NOMO-1 treated with DMSO at 0.1 percent for 48 hours (cell line): Measurements from ENCODE around the gene EPHA2.
A peak's percentile ranks its signal among the peaks of the same experiment; 100 is the strongest.

Source experiments
- DNase-seq: peaks from one replicate; lab custom pipeline; 2025; ENCODE audit not compliant: unreplicated experiment; lab: John Stamatoyannopoulos, UW

Gene EPHA2

GRCh38 chr1:16184557-16185303 is 28.9 kb upstream of the EPHA2 start:
- no peak for DNase-seq

DNA sequence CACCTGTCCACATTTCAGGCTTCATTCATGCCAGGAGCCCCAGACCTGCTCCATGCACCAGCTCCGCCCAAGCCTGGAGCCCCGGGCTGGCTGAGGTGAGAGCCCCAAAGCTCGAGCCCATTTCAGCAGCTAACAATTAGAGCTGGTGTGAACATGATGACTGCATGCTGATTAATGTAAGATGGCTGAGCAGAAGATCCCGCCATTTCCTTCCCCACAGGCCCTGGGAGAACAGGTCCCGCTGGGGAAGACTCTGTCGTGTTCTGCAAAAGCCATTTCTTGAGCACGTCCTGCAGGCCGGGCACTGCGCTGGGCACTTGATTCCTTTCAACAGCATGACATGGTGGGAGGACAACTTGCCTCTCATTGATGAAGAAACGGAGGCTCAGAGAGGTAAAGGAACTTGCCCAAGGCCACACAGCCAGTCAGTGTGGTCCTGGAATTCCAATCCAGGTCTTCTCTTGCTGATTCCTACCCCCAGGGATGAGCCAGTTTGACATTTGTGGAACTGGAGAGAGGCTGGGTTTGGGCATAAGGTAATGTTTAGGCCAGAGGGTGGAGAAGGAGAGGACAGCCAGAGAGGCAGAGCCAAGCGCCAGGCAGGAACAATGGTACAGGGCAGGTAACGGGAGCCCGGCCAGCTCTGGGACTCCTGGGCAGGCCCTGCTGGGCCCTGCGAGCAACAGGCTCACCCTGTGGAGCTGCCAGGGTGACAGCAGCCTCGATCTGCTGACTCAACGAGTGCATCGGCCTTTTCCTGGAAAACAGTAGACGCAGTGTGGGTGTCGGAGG is 28.1 kb upstream of the EPHA2 start:
- no peak for DNase-seq

DNA sequence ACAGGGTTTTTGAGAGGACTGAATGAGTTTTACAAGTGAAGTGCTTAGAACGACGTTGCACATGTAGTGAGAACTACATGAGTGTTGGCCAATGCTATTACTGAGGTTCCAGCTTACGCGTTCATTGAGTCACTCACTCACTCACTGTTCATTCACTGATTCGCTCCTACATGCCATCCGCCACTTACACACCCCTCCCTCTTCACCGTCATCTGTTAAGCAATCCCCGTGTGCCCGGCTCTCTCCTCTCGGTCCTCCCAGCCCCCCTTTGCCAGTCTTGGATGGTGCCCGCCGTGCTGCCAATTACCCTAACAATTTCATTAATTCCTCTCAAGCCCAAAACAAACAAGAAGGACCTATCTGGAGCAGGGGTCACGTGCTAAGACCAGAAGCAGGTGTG is 27.3 kb upstream of the EPHA2 start:
- peak; percentile 55 for DNase-seq

DNA sequence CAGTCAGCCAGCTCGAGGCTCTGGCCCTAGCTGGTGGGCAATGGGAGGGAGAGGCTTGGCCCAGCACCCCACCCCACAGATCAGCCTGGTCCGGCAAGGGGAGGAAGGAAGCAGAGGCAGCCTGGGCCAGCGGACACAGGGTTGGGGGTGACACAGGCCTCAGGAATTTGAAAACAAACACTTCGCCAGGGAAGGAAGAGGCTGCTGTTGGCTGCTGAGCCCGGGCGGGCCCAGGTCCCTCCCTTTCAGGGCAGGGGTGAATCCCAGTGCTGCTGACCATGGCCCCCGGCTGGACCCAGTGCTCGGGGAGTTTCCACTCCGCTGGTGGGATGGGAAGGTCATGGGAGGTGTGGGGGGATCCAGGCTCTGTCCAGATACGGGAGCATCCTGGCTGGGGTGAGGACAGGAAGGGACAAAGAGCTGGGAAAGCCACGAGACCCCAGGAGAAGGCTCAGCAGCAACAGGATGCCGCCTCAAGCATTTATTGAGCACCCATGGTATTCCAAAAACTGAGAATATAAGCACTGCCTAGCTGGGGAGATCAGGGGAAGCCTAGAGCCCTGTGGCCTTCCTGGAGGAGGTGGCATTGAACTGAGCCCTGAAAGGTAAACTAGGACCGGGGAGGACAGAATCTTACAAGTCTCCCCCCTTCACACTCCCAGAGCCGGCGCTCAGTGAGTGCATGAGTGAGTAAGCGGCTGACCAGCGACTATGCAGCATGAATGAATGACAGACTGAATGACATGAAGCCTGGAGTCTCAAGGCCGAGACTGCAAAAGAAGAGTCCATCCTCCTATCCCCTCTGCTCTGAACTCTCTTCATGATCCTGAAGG is 26.2 kb upstream of the EPHA2 start:
- DNase-seq: no peak

DNA sequence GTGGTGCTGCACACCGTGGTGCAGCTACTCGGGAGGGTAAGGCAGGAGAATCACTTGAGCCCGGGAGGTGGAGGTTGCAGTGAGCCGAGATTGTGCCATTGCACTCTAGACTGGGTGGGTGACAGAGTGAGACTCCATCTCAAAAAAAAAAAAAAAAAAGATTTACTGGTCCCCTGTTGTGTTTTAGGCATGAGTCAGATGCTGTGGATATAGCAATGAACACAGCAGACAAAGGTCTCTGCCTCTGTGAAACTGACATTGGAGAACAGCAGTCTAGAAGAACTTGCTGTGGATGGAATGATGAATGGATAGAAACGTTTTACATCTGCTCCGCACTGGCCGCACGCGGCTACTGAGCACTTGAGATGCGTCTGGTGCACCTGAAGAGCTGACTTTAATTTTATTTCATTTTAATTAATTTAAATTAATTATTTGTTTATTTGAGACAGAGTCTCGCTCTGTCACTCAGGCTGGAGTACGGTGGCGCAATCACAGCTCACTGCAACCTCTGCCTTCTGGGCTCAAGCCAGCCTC is 24.5 kb upstream of the EPHA2 start:
- no peak for DNase-seq

GRCh38 chr1:16178596-16179497 is 23.0 kb upstream of the EPHA2 start:
- no peak for DNase-seq

DNA sequence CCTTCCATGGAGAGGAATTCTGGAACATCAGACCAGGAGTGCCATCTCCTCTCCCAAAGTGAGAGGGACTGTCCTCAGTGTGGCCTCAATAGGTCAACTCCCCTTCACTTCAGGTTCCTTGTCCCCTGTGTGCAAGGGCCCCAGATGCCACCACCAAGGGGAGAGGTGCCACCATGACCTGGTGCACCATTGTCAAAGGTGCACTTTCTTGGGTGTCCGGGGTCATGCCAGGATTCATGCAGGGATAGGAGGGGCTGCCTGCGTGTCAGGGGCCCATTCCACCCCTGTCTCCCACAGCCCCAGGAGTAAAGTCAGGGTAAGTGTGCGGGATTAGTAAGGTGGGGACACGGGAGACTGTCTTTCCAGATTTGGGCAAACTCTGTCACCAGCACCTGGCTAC is 21.4 kb upstream of the EPHA2 start:
- no peak for DNase-seq

DNA sequence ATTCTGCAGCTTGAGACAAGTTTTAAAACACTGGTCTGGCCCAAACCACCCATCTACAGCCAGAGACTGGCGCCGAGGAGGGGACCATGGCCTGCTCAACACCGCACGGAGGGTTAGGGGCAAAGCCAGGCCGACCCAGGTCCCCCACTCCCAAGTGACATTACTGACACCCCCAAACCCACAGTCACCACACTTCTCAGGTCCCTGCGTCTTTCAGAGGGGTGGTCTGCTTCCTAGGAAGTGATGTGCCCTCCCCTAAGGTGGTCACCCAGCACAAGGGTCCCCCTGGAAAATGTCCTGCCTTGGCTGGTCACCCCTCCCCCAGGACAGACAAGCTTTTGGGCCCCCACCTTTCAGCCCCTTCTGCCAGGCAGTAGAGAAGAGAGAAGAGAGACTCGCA is 20.8 kb upstream of the EPHA2 start:
- DNase-seq: no peak

- no peak for DNase-seq
Observed at GRCh38 chr1:16175610-16176553, 20.0 kb upstream of the EPHA2 start.

GRCh38 chr1:16174886-16175598 is 19.2 kb upstream of the EPHA2 start:
- DNase-seq: no peak

DNA sequence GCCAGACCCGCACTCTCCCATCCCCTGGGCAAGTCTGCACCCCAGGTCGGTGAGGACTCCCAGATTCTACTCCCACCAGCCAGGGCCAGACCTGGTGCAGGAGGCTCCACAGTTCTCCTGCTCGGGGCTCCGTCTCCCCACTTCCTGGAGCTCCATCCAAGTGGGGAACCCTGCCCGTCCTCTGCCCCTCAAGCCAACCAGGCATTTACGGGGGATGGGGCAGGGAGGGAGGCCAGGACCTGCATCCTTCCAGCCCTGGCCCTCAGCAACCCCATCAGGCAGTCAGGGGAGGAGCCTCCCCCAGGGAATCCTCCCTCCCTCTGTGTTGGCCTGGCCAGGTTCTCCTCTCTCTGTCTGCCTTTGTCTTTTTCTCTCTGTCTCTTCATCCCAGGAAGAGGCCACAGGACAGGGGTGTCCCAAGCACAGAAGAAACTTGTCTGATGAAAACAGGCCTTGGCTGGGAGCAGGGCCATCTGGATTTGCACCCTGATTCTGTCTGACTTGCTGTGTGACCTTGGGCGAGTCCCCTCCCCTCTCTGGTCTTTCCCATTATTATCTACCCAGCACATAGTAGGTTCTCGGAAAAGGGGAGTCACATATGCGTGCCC is 18.5 kb upstream of the EPHA2 start:
- no peak for DNase-seq

- no peak for DNase-seq
Observed at GRCh38 chr1:16173447-16174260, 17.8 kb upstream of the EPHA2 start.

DNA sequence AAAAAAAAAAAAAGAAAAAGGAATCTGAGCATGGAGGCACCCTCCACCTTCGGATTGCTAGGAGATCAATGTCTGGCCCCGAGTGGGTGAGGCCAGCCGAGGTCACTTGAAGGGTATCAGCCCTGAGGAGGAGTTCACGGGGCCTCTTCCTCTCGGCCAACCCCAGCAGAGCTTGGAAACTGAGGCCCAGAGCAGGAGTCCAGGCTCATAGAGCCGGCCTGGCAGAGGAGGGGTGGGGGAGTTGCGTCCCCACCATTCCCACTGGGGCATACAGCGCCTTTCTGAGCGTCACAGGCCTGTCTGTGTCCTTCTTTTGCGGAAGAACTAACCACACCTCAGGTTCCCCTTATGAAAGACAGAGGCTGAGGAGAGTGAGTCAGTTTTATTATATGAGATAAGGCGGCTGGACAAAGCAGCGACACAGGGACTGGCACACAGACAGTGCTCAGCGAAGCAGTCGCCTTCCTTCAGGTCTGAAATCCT is 17.1 kb upstream of the EPHA2 start:
- peak; percentile 85 for DNase-seq

DNA sequence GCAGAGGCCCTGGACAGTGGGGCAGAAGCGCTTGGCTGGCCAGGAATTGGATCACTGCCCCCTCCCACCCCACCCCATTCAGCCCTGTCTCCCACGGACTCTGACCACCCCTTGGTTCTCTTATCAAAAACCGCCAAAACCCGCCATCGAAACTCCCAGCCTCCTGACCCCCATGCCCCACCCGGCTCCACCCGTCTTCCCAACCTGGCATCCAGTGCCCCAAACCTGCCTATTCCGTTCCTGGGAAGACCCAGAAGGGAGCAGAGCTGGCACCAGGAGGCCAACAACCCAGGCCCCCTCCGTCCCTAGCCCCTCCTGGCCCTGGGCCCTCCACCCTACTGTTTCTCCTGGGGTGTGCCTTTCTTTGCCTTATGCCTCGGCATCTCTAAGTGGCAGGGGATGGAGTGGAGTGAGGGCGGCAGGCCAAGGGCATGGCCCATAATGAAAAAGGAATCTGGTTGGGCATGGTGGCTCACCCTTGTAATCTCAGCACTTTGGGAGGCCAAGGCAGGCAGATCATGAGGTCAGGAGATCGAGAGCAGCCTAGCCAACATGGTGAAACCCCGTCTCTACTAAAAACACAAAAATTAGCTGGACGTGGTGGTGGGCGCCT is 16.5 kb upstream of the EPHA2 start:
- no peak for DNase-seq

- no peak for DNase-seq
Observed at GRCh38 chr1:16171314-16172151, 15.7 kb upstream of the EPHA2 start.

- no peak for DNase-seq
Observed at GRCh38 chr1:16170283-16170673, 14.4 kb upstream of the EPHA2 start.
